HG03095 (cell line): ENCODE data around the gene RAB5B.
"Not testable (repeated sequence)": the region's sequence is repeated elsewhere in the genome, so short reads cannot be mapped to it uniquely, and the experiment has no call there.

ENCODE experiments used
- ATAC-seq: cut with Tn5 transposase; IDR thresholded peaks from one replicate; pipeline ENCODE4 v1.9.1; 2021; ENCODE audit warnings: moderate library complexity; ENCODE audit not compliant: unreplicated experiment

RAB5B gene

DNA sequence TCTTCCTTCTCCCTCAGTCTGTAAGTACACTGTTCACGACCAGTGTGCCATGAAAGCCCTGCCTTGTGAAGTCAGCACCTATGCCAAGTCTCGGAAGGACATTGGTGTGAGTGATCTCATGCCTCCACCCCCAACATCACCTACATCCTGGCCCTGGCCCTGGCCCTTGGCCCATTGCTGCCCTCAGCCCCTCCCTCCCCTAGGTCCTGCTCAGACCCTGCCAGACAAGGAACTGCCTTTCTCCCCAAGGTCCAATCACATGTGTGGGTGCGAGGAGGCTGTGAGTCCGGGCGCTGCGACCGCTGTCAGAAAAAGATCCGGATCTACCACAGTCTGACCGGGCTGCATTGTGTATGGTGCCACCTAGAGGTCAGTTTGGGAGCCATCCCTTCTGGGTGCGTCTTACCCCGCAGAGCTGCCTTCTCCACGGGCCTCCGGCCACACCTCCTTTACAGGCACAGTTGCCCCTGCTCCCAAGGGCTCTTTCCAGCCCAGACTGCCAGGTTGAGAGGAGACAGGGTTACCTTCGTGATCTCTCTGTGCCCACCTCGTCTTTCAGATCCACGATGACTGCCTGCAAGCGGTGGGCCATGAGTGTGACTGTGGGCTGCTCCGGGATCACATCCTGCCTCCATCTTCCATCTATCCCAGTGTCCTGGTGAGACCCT, 33.7 kb upstream of the RAB5B start:
- peak; percentile 96 for ATAC-seq

DNA sequence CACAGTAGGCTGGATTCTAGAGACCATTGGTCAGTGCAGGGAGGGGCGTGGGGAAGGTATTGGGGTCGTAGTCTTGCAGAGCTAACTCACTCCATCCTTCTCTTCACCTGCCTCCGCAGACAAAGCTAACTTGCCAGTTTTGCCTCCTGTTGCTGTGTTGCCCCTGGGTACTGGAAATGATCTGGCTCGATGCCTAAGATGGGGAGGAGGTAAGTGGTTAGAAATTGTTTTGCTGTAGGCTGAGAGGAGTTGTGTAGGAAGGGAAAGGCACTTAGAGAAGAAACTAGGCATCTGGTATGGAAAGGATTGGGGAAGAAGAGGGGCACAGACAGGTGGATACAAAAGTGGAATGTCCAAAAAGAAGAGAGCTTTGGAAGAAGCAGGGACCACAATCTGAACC, 31.8 kb upstream of the RAB5B start:
- no peak for ATAC-seq

DNA sequence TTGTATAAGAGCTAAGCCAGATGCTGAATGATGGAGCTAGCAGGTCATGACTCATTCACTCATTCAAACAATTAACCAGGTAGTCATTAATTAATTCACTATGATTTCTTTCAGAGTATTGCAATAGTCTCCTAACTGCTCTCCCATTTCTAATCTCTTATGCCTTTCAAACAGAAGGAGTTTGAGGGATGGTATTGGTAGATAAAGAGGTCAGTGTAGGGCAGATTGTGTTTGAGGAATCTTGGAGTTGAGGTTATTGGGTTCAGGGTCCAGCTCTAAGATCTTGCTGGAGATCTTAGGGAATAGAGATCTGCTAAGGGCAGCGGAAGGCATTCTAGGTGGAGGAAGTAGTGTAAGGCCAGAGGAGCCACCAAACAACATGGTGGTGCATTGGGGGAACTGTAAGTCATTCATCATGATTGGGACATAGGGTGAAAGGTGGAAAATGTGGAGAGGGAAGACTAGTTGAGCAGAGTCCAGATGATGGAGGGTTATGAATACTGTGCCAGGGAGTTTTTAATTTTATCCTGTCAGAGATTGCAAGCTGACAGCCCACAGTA, 31.2 kb upstream of the RAB5B start:
- no peak for ATAC-seq

DNA sequence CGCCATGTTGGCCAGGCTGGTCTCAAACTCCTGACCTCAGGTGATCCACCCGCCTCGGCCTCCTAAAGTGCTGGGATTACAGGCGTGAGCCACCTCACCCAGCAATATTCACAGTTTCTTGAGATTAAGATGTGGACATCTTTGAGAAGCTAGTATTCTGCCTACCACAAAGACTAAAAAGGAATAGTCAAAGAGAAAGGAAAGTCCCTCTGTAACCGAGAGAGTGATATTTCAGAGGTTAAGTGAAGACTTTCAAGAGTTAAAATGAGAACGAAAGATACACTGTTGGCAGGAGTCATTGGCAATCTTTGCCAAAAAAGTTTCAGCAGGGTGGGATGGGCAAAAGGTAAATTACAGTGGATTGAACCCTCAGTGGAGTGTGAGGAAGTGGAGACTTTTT, 27.3 kb upstream of the RAB5B start:
- ATAC-seq: no peak

DNA sequence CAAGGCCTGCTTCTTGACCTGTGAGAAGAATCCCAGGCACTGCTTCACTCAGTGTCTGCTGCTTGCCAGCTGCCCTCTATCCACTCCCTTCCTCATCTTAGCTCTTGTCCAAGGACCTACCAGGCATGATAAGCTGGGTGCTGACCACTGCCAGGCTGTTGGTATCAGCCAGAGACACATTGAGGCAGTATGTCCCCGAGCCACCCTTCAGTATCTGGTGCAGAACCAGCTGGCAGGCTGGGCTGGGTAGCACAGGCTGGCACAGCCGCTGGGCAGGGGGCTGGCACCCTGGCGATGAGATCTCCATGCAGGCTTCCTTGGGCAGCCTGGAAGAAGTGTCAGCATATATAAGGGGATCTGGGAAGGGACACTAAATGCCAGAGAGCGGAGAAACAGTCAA, 18.5 kb upstream of the RAB5B start:
- ATAC-seq: no peak

DNA sequence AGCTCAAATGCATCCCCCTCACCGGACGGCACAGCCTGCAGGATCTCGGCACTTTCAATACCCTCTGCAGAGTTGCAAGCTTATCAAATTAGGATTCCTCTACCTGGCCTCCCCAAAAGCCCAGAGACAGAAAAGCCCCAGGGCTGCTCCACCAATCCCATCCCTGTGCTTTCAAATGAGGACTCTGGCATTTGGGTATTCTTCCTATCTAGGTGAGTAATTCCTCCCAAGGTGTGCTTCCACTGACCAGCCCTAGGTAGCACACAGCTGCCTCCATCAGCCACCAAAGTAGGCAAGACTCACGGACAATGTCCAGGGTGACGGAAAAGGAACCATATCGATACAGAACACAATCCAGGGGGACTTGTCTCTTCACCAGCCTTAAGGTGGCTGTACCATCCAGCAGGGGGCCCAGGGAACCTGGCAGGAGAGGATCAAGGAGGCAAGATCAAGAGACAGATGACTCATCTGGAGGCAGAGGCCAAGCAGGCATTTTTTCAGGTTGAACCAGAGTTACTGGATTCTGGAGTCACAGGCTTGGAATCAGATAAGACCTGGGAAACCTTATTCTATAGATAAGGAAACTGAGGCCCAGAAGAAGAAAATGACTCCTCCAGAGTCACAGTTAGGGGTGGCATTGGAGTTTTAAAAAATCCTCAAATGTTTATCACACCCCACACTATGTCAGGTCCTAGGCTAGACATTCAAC, 17.9 kb upstream of the RAB5B start:
- ATAC-seq: no peak

DNA sequence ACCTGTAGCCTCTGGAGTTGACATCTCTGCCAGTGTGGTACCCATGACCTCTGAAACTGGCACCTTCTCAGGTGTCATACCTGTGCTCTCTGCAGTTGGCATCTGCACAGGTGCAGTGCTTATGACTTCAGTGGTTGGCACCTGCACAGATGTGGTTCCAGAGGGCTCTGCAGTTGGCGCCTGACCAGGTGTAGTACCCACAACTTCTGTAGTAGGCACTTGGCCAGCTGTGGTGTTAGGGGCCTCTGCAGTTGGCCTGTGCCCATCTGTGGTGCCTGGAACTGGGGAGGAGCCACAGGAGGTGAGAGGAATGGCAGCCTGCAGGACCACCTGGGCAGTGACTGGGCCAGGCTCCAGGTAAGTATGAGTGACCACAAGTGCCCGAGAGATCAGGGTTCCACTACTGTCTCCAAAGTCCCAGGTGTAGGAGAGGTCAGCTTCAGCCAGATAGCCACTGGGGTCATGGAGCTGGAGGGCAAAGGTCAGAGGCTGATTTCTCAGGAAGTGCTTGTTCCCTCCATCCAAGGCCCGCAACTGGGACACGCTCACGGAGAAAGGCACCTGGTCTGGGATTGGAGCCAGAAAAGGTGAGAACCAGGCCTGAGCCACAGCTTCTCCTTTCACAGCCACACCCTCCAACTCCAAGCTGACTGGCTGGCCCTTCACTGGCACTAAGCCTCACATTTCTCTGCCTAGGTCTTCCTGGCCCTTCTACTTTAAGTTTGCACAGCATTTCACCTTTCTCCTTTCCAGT, 16.6 kb upstream of the RAB5B start:
- no peak for ATAC-seq

DNA sequence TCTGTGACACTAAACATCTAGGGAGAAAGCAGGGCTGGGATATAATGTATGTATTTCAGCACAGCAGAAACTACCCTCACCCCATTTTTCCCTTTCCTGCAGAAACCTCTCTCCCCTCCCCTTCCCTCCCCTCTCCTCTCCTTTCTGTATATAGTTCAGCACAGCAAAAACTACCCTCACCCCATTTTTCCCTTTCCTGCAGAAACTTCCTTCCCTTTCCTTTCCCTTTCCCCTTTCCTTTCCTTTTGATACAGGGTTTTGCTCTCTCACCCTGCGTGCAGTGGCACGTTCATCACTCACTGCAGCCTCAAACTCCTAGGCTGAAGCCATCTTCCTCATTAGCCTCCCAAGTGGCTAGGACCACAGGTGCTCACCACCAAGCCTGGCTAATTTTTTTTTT, 10.1 kb upstream of the RAB5B start:
- no peak for ATAC-seq

DNA sequence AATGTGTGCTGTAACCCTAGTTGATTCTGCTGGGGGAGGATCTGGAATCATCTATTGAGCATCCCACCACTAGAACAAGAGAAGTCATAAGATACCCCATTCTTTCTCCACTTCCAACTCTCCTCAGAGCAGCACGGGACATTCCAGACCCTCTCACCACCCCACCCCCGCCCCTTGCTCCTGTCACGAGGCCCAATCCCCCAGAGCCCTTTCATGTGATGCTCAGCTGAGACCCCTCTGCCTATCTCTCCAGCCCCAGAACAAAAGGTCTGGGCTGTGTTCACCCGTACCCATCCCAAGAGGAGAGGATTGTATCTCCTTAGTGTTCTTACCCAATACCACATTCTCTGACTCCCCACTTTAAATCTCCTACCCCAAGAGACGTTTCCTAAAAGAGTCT, 8.6 kb upstream of the RAB5B start:
- ATAC-seq: no peak

DNA sequence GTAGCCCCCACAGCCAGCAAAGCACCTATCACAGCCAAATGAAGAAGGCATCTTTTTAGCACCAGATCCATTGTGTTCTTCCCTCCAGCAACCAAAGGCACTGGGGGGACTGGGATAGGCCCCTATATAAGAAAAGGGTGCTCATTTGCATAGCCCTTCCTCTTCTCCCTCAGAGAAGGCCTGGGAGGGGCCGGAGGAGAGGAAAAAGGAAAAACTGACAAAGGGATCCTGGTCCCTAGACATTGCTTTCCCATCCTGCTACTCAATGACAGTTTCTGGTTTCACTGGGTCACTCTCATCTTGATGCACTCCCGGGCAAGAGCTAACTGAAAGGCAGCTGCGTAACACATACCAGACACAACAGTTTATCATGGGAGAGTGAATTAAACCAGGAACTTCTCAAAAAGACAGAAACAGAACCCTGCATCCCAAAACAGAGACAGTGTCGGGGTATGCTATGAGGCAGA, 7.9 kb upstream of the RAB5B start, which contains the start of gene PMEL:
TSS of gene PMEL (minus strand) at position 102 of the 467 bp plus-strand sequence. CDS start at position 71, 31 bp downstream.
- ATAC-seq: peak; percentile 15

DNA sequence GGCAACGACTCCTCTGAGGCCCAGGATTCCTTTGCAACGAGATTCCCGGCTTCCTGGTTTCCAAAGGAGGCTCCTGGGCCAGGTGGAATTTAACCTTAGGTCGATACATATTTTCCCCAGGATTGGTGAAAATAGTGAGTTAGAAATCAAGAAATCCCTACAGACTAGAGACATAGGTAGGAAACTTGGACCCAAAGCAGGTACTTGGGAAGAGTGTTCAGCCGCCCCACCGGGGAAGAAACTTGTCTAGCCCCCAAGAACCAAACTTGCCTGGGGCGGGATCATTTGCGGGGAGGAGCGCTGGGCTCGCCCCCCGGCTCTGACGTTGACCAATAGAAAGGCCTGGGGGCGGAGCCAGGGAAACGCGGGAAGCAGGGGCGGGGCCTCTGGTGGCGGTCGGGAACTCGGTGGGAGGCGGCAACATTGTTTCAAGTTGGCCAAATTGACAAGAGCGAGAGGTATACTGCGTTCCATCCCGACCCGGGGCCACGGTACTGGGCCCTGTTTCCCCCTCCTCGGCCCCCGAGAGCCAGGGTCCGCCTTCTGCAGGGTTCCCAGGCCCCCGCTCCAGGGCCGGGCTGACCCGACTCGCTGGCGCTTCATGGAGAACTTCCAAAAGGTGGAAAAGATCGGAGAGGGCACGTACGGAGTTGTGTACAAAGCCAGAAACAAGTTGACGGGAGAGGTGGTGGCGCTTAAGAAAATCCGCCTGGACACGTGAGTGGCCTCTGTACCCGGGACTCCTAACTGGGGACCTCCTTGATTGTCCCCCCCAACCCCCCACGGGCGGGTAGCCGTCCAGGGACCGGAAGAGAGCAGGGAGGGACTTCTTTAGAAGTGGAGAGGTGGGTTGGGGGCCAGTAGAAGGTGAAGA, 7.2 kb upstream of the RAB5B start, which contains the start of gene CDK2:
TSS of gene CDK2 (plus strand) at position 423 of the 874 bp plus-strand sequence. CDS start at position 602, 179 bp downstream.
- ATAC-seq: peak; percentile 92

DNA sequence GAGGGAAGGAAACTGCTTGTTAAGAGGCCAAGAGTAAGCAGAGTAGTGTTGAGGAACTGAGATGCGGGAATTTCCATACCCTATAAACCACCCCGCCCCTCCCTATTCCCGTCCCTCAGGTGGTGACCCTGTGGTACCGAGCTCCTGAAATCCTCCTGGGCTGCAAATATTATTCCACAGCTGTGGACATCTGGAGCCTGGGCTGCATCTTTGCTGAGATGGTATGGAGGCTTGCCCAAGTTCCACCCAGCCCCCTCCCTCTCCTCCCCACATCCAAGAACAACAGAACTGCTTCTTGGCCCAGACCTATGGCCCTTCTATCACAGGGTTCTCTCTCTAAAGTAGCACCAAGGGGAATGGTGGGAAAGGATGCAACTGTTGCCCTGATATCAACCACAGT, 4.5 kb upstream of the RAB5B start:
- no peak for ATAC-seq

DNA sequence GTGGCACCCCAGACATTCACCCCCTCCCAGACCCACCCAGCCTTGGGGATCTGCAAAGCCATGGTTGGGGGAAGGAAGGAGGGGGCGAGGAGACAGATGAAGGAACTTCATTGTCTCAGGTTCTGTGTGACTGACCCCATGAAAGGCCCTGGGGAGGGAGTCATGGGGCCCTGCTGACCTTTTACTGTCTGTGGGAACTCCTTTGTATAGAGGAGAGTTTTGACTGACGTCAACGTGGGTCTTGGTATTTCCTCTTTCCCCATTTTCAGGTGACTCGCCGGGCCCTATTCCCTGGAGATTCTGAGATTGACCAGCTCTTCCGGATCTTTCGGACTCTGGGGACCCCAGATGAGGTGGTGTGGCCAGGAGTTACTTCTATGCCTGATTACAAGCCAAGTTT, 3.1 kb upstream of the RAB5B start:
- no peak for ATAC-seq

DNA sequence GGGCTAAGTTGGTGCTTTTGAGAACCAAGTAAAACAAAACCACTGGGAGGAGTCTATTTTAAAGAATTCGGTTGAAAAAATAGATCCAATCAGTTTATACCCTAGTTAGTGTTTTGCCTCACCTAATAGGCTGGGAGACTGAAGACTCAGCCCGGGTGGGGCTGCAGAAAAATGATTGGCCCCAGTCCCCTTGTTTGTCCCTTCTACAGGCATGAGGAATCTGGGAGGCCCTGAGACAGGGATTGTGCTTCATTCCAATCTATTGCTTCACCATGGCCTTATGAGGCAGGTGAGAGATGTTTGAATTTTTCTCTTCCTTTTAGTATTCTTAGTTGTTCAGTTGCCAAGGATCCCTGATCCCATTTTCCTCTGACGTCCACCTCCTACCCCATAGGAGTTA, 1.8 kb upstream of the RAB5B start:
- ATAC-seq: no peak

DNA sequence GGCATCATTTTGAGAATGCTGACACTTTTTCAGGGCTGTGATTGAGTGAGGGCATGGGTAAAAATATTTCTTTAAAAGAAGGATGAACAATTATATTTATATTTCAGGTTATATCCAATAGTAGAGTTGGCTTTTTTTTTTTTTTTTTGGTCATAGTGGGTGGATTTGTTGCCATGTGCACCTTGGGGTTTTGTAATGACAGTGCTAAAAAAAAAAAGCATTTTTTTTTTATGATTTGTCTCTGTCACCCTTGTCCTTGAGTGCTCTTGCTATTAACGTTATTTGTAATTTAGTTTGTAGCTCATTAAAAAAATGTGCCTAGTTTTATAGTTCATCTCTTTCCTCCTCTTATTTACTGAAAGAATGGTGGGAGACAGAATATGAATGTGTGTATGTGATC, 1.4 kb upstream of the RAB5B start:
- no peak for ATAC-seq

DNA sequence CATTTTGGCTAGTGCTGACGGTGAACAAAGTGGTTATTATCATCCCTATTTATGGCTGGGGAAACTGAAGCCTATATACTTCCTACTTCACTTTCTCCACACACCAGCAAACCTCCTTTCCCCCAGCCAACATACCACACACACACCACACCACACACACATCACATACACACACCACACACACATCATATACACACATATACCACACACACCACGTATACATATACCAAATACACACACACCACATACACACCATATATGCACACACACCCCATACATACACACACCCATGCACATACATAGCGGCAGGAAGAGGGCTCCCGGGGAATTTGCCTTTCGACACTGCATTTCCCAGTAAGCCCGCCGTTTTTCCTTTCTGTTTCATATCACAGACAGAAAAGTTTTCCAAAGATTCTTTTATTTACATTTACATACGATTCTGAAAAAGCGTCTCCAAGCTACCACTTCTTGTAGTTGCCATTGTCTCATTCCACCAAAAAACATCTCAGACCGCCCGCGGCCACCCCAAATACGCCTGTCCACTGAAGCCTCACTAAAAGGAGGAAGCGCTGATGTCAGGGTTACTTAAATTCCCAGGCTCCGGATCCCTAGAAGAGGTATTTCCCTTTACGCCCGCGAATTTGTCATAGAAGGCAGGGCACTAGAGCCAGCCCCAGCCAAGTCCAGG, 823 bp upstream of the RAB5B start:
- no peak for ATAC-seq

DNA sequence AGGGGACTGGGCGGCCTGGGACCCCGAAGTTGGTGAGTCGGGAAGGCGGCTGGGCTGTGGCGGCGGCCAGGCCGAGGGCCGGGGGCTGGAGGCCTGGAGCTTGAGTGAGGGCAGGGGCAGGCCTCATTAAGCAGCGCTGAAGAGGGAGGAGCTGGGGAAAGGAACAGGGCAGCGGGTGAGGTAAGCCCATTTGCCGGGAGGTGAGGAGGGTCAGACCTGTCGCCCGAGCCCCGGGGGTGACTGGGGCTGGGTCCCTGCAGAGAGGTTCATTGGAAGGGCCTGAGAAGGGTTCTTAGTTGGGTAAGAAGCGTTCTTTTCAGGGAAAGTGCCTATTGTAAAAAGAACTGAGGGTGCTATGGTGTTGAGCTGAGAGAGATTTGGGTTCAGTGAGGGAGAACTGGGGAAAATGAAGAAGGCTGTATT, 441 bp downstream of the RAB5B start:
- ATAC-seq: peak; percentile 6

DNA sequence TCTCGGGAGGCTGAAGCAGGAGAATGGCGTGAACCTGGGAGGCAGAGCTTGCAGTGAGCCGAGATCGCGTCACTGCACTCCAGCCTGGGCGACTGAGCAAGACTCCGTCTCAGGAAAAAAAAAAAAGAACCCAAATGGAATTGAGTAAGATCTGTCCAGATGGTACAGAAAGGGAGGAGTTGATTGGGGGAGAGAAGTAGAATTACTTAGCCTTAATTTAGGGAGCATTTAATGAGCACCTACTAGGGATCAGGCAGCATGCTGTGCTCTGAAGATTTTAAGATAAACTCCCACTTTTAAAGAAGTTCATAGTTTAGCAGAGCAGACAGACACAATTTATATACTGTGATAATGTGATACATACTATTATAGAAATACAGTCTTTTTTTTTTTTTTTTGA, 4.5 kb downstream of the RAB5B start:
- ATAC-seq: no peak

DNA sequence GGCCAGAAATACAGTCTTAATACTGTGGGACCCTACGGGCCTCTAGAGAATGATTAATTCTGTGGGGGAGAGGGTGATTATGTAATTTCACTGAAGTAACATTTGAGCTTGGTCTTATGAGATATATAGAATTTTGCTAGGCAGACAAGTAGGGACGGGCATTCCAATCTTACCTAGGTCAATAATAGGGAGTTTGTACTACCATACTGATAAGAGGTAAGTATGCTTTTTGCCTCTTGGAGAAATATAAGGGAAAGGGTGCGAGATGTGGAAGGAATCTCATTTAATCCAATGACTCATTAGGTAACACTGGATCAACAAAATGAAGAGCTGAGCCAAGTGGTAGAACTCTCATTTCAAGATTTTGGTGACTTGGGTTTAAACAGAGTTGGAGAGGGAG, 5.2 kb downstream of the RAB5B start:
- ATAC-seq: no peak

DNA sequence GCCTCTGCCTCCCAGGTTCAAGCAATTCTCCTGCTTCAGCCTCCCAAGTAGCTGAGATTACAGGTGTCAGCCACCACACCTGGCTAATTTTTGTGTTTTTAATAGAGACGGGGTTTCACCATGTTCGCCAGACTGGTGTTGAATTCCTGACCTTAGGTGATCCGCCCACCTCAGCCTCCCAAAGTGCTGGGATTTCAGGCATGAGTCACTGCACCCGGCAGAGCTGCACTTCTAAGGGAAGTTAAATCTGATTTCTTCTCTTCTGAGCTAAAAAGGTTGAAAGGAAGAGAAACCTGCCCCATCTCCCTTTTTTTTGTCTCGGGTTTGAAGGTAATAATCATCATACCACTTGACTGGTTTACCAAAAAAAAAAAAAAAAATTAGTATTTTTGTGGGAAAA, 8.0 kb downstream of the RAB5B start:
- not testable (repeated sequence) for ATAC-seq
